ENCODE data around the gene RAPGEF4.

The RAPGEF4 gene

GRCh38 chr2:172947461-172948153, 212.0 kb downstream of the RAPGEF4 start:
- no peak for DNase-seq

- no peak for DNase-seq
Measured at GRCh38 chr2:172949522-172949921, 213.9 kb downstream of the RAPGEF4 start.

GRCh38 chr2:172950565-172950964, 214.9 kb downstream of the RAPGEF4 start:
- no peak for DNase-seq

- no peak for DNase-seq
Measured at GRCh38 chr2:172951554-172951953, 215.9 kb downstream of the RAPGEF4 start.

- DNase-seq = no peak
Measured at GRCh38 chr2:172953411-172953810, 217.8 kb downstream of the RAPGEF4 start.

GRCh38 chr2:172953970-172954852, 218.6 kb downstream of the RAPGEF4 start:
- DNase-seq = no peak

GRCh38 chr2:172955587-172955986, 219.9 kb downstream of the RAPGEF4 start:
- no peak for DNase-seq

- no peak for DNase-seq
Measured at GRCh38 chr2:172957734-172958133, 222.1 kb downstream of the RAPGEF4 start.

- DNase-seq = no peak
Measured at GRCh38 chr2:172962082-172962481, 226.4 kb downstream of the RAPGEF4 start.

- DNase-seq = peak; percentile 33
Measured at GRCh38 chr2:172962824-172963223, 227.2 kb downstream of the RAPGEF4 start.

- DNase-seq = no peak
Measured at GRCh38 chr2:172964511-172965139, 229.0 kb downstream of the RAPGEF4 start.

GRCh38 chr2:172965433-172966212, 230.0 kb downstream of the RAPGEF4 start:
- DNase-seq = no peak

GRCh38 chr2:172967036-172967982, 231.7 kb downstream of the RAPGEF4 start:
- DNase-seq = no peak

- peak; percentile 34 for DNase-seq
Measured at GRCh38 chr2:172968061-172968469, 232.4 kb downstream of the RAPGEF4 start.

- no peak for DNase-seq
Measured at GRCh38 chr2:172969166-172969565, 233.5 kb downstream of the RAPGEF4 start.

- peak; percentile 44 for DNase-seq
Measured at GRCh38 chr2:172969609-172970008, 234.0 kb downstream of the RAPGEF4 start.

GRCh38 chr2:172970660-172971059, 235.0 kb downstream of the RAPGEF4 start:
- DNase-seq = no peak

GRCh38 chr2:172972005-172972619, 236.5 kb downstream of the RAPGEF4 start:
- peak; percentile 76 for DNase-seq

GRCh38 chr2:172974762-172975161, 239.1 kb downstream of the RAPGEF4 start:
- DNase-seq = no peak

GRCh38 chr2:172976116-172976515, 240.5 kb downstream of the RAPGEF4 start:
- no peak for DNase-seq

- DNase-seq = no peak
Measured at GRCh38 chr2:172976816-172977215, 241.2 kb downstream of the RAPGEF4 start.
